PC-9 (cell line): ENCODE data around the gene TNFSF4. TPM values are rescaled to one million over a fixed set of nuclear protein-coding genes. Genes with fewer than 3 reads are reported as not detected.

Experiments used
- BruUV-seq: library from RNA; stranded (reverse); fragments of 400-500 nt; replicated peaks from 2 replicates; lab custom pipeline; 2021; lab: Mats Ljungman, UMichigan
- CTCF ChIA-PET: fragments of 300-600 bp; sonication (Branson Sonifier 250); formaldehyde crosslinking; loops from one replicate; lab custom pipeline; 2022; ENCODE audit warnings: antibody characterized with exemption; lab: Charles Lee
- POLR2A ChIA-PET: fragments of 300-600 bp; sonication (Branson Sonifier 250); formaldehyde crosslinking; loops from one replicate; lab custom pipeline; 2022; ENCODE audit warnings: antibody characterized with exemption; ENCODE audit not compliant: unreplicated experiment; lab: Charles Lee
- DNase-seq, 2 experiments: peaks; one replicate each; pipeline versions ENCODE4 v3.0.0 to v3.0.0-alpha.2; 2015 to 2022; ENCODE audit warnings: mixed read lengths in 1 of 2
- H2AFZ ChIP-seq: fragments of 200-600 bp; sonication (generic); 2 replicates; pipeline ENCODE4 v1.8.1; 2017; ENCODE audit warnings: antibody characterized with exemption
- H3F3A ChIP-seq: fragments of 200-600 bp; sonication (generic); 2 replicates; pipeline ENCODE4 v1.8.1; 2017; ENCODE audit warnings: antibody characterized with exemption, mild to moderate bottlenecking, low read depth; ENCODE audit not compliant: insufficient read depth
- H3K27ac ChIP-seq: fragments of 200-600 bp; sonication (generic); 2 replicates; pipeline ENCODE4 v1.6.1; 2016; ENCODE audit warnings: mixed run types
- H3K27me3 ChIP-seq: fragments of 200-600 bp; sonication (generic); 2 replicates; pipeline ENCODE4 v1.6.1; 2016; ENCODE audit warnings: low read depth, mixed run types; ENCODE audit not compliant: insufficient read depth
- H3K36me3 ChIP-seq: fragments of 200-600 bp; sonication (generic); 2 replicates; pipeline ENCODE4 v1.6.1; 2016; ENCODE audit warnings: low read depth, mixed run types
- H3K4me1 ChIP-seq: fragments of 200-600 bp; sonication (generic); replicated peaks from 2 replicates; pipeline ENCODE4 v1.6.1; 2016; ENCODE audit warnings: mixed run types; ENCODE audit not compliant: insufficient read depth
- H3K4me2 ChIP-seq: fragments of 200-600 bp; sonication (generic); 2 replicates; pipeline ENCODE4 v1.6.1; 2017; ENCODE audit warnings: mixed run types
- H3K4me3 ChIP-seq: fragments of 200-600 bp; sonication (generic); 2 replicates; pipeline ENCODE4 v1.6.1; 2016; ENCODE audit warnings: mixed run types
- H3K79me2 ChIP-seq: fragments of 200-600 bp; sonication (generic); 2 replicates; pipeline ENCODE4 v1.6.1; 2017; ENCODE audit warnings: low read depth, mixed run types
- H3K9me2 ChIP-seq: fragments of 200-600 bp; sonication (generic); 2 replicates; pipeline ENCODE4 v1.8.1; 2017; ENCODE audit warnings: mild to moderate bottlenecking; ENCODE audit not compliant: insufficient read depth
- H3K9me3 ChIP-seq: fragments of 200-600 bp; sonication (generic); 2 replicates; pipeline ENCODE4 v1.8.1; 2016; ENCODE audit warnings: low read depth; ENCODE audit not compliant: insufficient read depth
- H4K20me1 ChIP-seq: fragments of 200-600 bp; sonication (generic); 2 replicates; pipeline ENCODE4 v1.8.1; 2017; ENCODE audit not compliant: insufficient read depth
- EZH2 ChIP-seq: fragments of 200-600 bp; sonication (generic); IDR thresholded peaks from 2 replicates; pipeline ENCODE4 v1.8.0; 2017; ENCODE audit warnings: antibody characterized with exemption, low read depth
- intact Hi-C: fragments of 100-400 bp; cut with micrococcal nuclease; formaldehyde crosslinking; loops from one replicate; pipeline ENCODE4 v1.10.0; 2022; ENCODE audit not compliant: unreplicated experiment
- total RNA-seq: library from RNA; stranded (reverse); gene quantifications from 2 replicates; pipeline ENCODE4 v1.2.3, GENCODE V29; 2021
- TF ChIP-seq, protein P1 (sequence below): fragments of 200-600 bp; sonication (generic); conservative IDR thresholded peaks from 2 replicates; pipeline ENCODE4 v1.6.1; 2017; ENCODE audit warnings: mixed run types, antibody characterized with exemption, mild to moderate bottlenecking, moderate library complexity

The TNFSF4 gene
- total RNA-seq, 1 experiment from 2014 or later, result 1.5 TPM

DNA sequence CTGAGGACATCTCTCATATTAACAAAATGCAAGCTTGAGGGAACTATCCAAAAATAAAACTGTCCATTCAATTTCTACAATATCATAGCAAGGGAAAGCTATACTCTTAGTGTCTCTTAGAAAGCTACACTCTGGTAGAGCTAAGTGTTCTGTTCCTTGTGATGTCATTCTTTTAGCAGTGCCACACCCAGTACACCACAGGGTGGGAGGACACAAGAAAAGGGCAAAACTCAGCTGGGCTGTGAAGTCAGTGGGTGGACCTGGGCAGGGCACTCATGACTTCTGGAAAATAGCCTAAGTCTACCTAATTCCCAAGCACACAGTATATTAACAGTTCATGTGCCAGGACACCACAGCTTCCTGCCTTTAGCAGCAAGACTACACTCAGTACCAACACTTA is 42.2 kb upstream of the TNFSF4 start:
- Histone ChIP-seq H3K27me3 (no peaks in the 10 kb centered on the region), H3K27ac (no peak overlapping the region), H2AFZ (no peak overlapping the region), H3K4me2 (no peak overlapping the region), H3F3A (no peaks in the 10 kb centered on the region), H4K20me1 (no peaks in the 10 kb centered on the region), H3K4me3 (no peak overlapping the region), H3K36me3 (no peaks in the 10 kb centered on the region), H3K79me2 (no peaks in the 10 kb centered on the region), H3K9me2 (no peaks in the 10 kb centered on the region), H3K4me1 (no peaks in the 10 kb centered on the region), H3K9me3 (no peaks in the 10 kb centered on the region)
- DNase-seq, result no peak
- intact Hi-C loops, result no loop called here
- ChIA-PET POLR2A (no interaction called here), CTCF (no interaction called here)
- BruUV-seq, result no TSS peak
- TF ChIP-seq, protein P1, sequence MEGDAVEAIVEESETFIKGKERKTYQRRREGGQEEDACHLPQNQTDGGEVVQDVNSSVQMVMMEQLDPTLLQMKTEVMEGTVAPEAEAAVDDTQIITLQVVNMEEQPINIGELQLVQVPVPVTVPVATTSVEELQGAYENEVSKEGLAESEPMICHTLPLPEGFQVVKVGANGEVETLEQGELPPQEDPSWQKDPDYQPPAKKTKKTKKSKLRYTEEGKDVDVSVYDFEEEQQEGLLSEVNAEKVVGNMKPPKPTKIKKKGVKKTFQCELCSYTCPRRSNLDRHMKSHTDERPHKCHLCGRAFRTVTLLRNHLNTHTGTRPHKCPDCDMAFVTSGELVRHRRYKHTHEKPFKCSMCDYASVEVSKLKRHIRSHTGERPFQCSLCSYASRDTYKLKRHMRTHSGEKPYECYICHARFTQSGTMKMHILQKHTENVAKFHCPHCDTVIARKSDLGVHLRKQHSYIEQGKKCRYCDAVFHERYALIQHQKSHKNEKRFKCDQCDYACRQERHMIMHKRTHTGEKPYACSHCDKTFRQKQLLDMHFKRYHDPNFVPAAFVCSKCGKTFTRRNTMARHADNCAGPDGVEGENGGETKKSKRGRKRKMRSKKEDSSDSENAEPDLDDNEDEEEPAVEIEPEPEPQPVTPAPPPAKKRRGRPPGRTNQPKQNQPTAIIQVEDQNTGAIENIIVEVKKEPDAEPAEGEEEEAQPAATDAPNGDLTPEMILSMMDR, result no peak
- TF ChIP-seq EZH2, result no peak

DNA sequence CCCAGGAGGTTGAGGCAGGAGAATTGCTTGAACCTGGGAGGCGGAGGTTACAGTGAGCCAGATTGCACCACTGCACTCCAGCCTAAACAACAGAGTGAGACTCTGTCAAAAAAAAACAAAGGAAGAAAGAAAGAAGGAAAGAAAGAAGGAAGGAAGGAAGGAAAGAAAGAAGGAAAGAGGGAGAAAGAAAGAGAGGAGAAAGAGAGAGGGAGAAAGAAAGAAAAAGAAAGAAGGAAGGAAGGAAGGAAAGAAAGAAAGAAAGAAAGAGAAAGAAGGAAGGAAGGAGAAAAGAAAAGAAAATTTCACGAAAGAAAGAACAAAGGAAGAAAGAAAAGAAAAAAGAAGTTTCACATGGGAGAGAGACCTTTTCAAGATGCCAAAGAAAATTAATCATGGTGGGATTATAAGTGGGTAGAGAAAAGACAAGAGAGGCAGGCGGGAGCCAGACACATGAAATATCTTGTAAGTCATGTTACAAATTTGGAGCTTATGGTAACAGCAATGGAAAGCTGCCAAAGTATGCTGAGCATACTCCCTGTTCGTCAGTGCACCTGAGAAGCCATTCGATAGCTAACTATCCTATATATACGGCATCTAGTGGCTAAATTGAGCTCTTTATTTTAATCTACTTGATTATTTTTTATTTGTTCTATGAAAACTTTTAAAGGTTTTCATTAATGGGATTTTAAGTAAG is 41.3 kb upstream of the TNFSF4 start:
- Histone ChIP-seq H3F3A (no peaks in the 10 kb centered on the region), H3K9me3 (peaks cover 6% of the 10 kb centered on the region; the same call in 1 of the 2 replicates), H3K27ac (no peak overlapping the region), H4K20me1 (no peaks in the 10 kb centered on the region), H3K79me2 (no peaks in the 10 kb centered on the region), H3K36me3 (no peaks in the 10 kb centered on the region), H2AFZ (no peak overlapping the region), H3K27me3 (no peaks in the 10 kb centered on the region), H3K4me2 (no peak overlapping the region), H3K4me3 (no peak overlapping the region), H3K4me1 (no peaks in the 10 kb centered on the region), H3K9me2 (no peaks in the 10 kb centered on the region)
- intact Hi-C loops, result no loop called here
- ChIA-PET POLR2A (interaction anchor here (0.6 kb wide), 1 partner anchor 313 kb away, joined by 5 read pairs; no protein-coding TSS in a partner anchor), CTCF (no interaction called here)
- no peak for DNase-seq
- no TSS peak for BruUV-seq
- TF ChIP-seq, protein P1, result no peak
- no peak for TF ChIP-seq EZH2

DNA sequence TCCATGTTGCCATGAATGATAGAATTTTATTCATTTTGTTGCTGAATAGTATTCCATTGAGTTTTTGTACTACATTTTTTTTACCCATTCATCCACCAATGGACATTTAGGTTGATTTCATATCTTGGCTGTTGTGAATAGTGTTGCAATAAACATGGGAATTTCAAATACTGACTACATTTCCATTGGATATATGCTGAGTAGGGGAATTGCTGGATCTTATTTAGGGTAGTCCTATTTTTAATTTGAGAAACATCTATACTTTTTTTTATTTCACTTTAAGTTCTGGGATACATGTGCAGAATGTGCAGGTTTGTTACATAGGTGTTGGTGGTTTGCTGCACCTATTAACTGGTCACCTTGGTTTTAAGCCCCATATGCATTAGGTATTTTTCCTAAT is 38.8 kb upstream of the TNFSF4 start:
- Histone ChIP-seq H3F3A (no peaks in the 10 kb centered on the region), H3K4me2 (no peak overlapping the region), H3K27ac (no peak overlapping the region), H3K4me1 (no peaks in the 10 kb centered on the region), H3K4me3 (no peak overlapping the region), H3K9me2 (no peaks in the 10 kb centered on the region), H2AFZ (no peak overlapping the region), H3K27me3 (no peaks in the 10 kb centered on the region), H3K36me3 (no peaks in the 10 kb centered on the region), H4K20me1 (no peaks in the 10 kb centered on the region), H3K9me3 (peaks cover 11% of the 10 kb centered on the region; the same call in 1 of the 2 replicates), H3K79me2 (no peaks in the 10 kb centered on the region)
- no peak for DNase-seq
- TF ChIP-seq EZH2, result no peak
- TF ChIP-seq, protein P1, result no peak
- intact Hi-C loops, result no loop called here
- ChIA-PET POLR2A (no interaction called here), CTCF (no interaction called here)
- BruUV-seq, result no TSS peak
